GM12874 (cell line): ENCODE results near the gene FCN1.

Experiments used
- TF ChIP-seq, protein P1 (sequence below): IDR thresholded peaks from 2 replicates; pipeline ENCODE4 v1.5.1; 2011; ENCODE audit warnings: low read depth, mild to moderate bottlenecking, control low read depth, low read length, moderate library complexity; ENCODE audit not compliant: insufficient read depth

The FCN1 gene

DNA sequence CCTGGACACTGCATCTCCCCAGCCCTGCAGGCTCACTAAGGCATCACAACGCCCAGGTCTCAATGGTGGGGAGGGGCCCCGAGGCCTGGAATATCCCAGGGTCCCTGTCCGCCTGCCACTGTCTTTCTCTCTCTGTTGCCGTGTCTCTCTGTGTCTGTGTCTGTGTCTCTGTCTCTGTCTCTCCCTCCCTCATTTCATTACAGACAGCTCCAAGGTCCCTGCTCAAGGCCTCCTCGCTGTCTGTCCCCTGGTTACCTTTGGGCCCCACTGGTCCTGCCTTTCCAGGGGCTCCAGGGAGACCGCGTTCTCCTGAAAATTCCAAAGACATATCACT, 3.2 kb downstream of the FCN1 start:
- TF ChIP-seq, protein P1, sequence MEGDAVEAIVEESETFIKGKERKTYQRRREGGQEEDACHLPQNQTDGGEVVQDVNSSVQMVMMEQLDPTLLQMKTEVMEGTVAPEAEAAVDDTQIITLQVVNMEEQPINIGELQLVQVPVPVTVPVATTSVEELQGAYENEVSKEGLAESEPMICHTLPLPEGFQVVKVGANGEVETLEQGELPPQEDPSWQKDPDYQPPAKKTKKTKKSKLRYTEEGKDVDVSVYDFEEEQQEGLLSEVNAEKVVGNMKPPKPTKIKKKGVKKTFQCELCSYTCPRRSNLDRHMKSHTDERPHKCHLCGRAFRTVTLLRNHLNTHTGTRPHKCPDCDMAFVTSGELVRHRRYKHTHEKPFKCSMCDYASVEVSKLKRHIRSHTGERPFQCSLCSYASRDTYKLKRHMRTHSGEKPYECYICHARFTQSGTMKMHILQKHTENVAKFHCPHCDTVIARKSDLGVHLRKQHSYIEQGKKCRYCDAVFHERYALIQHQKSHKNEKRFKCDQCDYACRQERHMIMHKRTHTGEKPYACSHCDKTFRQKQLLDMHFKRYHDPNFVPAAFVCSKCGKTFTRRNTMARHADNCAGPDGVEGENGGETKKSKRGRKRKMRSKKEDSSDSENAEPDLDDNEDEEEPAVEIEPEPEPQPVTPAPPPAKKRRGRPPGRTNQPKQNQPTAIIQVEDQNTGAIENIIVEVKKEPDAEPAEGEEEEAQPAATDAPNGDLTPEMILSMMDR, result no peak

DNA sequence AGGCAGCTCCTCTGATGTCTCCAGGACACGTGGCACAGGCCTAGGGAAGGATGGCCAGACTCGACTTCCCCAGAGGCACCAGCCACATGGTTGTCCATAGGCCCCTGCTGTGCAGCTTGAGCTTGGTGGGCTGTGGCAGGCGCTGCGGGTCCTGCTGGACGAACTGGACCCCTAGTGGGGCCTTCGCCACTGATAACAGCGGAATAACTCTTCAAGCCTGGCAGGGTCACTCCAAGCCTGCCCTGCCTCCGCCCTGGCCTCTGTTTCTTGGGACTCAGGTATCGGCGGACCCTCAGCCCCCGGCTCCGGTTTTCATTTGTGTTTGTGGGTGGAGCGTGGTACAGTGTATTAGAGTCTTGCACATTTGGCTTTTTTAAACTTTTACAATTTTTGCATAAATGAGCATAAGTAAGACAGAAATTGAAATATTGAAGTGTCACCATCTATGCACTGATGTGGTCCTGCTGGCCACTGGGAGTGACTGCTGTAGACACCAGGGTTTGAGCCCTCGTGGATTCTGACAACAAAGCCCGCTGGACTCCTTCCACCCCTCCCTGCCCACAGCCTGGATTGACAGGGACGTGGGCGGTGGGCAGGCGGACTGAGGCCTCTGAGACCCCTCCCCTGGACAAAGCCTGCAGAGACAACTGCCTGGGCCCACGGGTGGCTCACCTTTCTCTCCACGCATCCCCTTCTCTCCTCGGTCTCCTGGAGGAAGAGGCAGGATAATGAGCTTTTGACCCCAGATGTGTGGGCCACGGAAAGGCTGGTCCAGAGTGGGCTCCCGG, 3.8 kb downstream of the FCN1 start:
- TF ChIP-seq, protein P1, result no peak

DNA sequence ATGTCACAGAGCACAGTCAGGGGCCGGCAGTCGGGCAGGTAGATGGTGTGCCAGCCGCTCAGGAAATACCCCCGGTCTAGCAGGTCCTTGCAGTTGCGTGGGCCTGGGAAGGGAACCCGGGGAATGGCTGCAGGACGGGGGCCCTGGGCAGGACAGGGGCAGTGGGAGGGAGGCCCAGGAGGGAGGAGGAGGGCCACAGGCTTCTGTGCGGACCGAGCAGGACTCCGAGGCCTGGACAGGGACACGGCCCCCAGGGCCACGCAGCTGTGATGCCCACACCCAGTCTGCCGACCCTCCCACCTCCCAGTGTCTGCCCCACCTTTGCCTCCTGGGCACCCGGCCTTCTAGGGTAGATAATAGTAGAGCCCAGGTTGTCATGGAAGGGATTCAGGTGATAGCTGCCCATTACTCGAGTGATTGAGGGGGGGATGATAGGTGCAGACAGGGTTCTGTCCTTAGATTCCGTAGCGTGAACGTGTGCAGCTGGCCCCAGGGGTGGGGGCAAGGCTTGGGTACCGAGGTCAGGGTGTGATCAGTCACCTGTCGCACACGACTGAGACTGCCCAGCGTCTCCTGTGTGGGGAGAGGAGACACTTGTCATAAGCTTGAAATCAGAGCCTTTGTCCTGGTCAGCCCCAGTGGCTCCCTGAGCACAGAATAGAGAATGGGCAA, 4.5 kb downstream of the FCN1 start:
- TF ChIP-seq, protein P1, result no peak

DNA sequence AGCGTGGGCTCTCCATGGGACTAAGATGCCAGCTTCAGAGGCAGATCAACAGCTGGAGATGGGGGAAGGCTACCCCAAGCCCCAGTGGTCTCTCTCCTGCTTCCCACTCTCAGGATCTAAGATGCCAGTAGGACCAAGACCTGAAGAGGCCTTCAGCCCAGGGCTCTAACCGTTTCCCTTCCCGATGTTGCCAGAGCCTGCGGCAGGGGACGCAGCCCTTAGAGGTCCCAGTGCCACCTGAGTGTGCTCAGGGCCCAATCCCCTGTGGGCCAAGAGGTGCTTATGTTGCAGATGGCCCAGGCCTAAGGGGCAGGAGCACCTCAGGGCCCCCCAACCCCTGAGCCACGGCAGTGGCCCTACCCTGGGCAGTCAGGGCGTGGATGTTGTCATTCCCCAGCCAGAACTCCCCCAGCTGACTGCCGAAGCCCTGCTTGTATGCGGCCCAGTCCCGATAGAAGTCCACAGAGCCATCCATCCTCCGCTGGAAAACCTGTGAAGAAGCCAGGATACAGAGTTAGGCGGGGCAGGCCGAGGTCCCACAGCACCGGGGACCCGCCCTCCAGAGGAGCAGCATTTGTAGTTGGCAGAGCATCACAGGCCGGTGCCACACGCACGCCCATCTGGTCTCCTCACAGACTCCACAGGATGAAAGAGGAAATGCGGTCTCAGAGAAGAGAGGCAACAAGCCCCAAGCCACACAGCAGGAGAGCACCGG, 5.4 kb downstream of the FCN1 start:
- TF ChIP-seq, protein P1, result no peak

DNA sequence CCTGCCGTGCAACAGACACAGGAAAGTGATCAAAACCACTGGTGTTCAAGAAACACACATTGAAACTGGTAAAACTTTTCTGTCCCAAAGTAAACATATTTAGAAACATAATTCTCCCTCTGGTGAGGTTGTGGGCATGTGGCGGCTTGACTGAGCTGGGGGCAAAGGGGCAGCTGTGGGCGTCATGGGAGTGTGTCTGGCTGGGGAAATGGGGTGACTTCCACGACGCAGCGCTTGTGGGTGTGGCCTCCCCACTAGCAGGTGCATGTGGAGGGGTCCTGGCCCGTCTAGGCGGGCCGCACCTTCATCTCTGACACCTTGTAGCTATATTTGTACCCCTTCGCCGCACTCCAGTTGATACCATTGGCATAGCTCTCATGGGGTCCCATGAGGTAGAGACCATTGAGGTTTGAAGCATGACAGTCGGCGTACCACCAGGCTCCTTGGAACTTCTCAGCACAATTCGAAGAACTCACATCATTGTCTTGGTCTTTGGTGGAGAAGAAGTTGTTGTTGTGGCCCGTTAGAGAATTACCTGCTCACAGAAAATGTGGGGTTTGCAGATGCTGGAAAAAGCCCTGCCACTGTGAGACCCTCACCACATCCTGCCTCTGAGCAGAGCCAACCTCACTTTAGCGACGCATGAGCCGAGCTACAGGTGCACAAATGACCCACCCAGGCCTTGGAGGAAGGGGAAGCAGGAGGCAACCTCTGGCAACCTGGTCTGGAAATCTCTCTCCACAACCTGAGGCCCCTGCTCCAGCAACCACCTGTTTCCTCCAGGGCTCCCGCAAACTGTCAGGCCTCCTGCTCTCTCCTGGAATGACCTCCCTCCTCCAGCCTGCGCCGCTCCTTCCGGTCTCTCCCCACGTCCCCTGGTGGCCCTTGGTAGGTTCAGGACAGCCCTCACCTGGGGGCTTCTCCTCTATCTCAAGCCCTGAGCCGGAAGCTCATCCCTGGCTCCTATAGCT, 7.9 kb downstream of the FCN1 start:
- TF ChIP-seq, protein P1, result no peak

DNA sequence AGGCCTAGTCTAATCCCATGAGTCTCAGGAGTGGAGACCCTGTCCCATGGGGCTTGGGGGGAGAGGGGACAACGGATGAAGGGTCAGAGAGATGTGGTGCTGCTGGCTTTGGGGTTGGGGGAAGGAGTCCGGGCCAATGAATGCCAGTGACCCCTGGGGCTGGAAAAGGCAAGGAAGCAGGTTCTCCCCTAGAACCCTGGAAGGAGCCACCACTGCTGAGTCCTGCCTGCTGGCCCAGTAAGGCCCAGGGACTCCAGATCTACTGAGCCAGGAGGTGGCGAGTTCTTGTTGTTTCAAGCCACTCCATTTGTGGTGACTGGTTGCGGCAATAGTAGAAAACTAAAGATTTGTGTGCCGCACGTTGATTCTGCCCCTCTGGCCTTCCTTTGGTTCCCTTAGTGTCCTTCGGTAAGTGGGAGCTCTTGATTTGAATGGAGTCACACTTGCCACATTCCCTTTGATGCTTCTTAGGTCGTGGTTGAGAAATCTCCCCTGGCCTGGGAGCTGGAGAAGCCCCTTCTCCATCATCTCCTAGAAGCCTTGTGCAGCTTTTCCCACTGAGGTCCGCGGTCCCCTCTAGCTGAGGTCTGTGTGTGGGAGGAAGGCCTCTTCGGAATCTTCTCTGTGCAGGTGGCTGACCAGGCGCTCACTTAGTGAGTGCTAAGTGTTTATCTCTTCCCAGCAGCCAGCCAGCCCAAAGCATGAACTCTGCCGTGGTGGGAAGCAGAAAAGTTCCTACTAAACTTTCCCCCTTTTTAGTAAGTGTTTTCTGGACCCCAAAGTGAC, 9.0 kb downstream of the FCN1 start:
- TF ChIP-seq, protein P1, result no peak
